SHP77 treated with DMSO at 0.1 percent for 48 hours (cell line): ENCODE results near the gene KLHL26.
"Not testable (repeated sequence)": the region's sequence is repeated elsewhere in the genome, so short reads cannot be mapped to it uniquely, and the experiment has no call there.

Source experiments
- DNase-seq: peaks from one replicate; lab custom pipeline; 2025; lab: John Stamatoyannopoulos, UW

Gene KLHL26

GRCh38 chr19:18600692-18601397, 36.0 kb upstream of the KLHL26 start:
- not testable (repeated sequence) for DNase-seq

- no peak for DNase-seq
Observed at GRCh38 chr19:18601875-18602274, 35.0 kb upstream of the KLHL26 start.

- no peak for DNase-seq
Observed at GRCh38 chr19:18603255-18603957, 33.4 kb upstream of the KLHL26 start.

DNA sequence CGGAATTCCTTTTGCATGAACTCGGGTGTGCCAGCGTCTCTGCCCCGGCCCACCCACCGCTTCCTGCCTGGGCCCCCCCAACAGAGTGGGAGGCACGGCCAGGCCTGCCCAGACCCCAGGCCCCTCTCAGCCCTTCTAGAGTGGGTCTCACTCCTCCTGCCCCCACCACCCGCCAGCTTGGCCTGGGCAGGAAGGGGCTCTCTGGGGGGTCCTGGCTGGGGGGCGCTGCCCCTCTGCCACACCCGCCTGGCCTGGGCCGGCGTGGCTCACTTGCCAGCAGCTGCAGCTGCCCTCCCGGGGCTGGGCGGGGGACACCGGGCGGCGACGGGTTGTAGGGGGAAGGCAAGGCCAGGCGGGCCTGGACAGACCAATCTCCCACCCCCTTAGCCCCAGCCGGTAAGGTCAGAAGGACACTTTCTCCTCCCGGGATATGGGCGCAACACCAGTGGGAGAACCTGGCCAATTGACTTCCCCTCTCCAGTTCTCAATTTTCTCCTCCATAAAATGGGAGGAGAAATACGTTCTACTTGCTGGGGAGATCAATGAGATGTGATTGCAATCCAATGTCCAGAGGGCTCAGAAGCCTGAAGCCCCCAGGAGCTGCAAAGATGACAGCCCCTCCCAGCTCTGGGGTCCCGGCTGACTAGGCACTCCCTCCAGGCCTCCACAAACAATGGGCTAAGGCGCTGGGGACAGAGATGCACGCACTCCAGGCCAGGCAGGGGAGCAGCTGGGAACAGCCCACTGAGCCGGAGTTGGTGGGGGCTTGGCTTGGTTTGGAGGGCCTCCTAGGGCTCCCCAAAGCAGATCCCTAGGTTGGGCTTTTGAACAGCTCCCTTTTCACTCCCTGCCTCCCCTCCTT, 32.6 kb upstream of the KLHL26 start:
- DNase-seq, result no peak

DNA sequence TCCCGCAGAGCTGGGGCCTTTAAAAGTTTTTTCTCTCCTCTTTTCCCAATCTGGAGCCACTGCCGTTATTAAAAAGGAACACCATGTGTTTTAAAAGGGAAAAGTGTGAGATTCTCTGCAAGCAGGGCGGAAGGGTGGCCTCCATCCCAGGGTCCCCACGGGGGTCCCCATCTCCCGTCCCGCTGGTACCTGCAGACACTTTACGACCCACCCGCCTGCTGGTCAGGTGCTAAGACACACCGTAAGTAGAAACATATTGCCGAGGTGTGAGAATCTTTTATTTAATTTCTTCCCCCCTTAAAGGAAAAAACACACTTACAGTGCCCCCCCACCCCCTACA, 32.0 kb upstream of the KLHL26 start:
- no peak for DNase-seq

GRCh38 chr19:18605196-18605545, 31.7 kb upstream of the KLHL26 start:
- DNase-seq, result no peak

DNA sequence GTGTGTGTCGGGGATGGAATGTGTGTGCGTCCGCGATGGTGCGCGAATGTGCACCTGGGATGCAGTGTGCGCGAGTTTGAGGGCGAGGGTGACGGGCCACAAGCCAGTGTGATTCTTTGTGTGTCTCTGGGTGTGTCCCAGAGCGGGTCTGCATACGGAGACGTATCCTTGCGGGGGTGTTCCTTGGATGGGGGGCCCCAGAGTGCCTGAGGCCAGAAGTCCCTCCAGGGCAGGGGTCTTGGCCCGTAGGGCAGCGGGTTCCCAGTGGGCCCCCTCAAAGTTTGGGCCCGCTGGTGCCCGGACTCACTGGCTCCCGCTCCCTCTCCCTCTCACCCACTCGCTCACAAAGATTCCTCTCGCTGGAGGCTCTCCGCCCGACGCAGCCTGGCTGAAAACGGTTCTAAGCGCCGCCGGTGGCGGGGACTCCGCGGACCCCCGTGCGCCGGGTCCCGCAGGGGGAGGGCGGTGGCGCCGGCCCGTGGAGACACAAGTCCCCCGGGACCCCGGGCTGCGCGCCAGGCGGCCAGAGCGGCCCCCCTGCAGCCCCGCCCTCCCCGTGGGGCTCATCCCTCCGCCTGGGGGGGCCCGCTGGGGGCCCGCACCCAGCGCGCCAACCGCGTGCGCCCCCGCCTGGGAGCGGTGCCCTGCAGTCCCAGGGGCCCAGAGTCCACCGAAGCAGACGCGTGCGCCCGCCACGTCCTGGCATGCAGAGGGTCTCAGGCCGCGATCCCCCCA, 31.1 kb upstream of the KLHL26 start:
- no peak for DNase-seq

DNA sequence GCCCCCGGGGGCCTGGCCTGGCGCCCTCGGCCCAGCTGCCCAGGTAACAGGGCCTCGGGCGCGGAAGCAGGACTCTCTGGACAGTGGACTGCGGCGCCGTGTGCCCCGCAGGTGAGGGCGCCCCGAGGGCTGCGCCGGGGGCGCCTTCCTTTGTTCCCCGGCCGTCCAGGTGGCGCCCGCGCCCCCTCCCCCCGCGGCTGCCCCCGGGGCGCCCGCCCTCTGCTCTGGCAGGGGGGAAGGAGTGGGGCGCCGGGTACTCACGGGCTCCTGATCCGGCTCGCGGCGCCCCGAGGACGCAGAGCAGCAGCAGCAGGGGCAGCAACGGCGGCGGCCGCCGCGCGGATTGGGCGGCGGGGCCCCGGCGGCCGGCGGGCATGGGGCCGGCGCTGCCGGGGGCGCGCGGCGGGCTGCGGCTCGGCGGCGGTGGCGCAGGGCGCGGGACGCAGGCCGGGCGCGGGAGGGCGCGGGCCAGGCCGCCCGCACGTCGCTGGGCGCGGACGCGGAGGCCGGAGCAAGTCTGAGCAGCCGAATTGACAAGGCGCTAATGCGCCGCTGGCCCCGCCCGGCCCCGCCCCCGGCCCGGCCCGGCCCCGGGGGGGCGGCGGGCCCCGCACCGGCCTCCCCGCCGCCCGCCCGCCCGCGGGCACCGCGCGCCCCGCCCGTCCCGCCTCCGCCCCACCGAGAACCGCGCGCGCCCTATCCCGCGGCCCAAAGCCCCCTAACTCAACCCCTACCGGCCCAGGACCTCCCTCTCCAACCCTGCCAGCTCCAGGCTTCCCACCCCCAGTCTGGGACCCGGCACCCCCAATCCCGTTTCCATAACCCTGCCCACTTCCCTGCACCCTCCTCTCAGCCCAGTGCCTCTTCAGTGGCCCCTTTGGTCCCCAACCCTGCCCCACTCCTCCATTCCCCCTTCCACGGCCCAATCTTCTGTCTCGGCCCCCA, 30.3 kb upstream of the KLHL26 start, which contains the start of gene CRLF1:
CRLF1 (minus strand) TSS at position 519 of the 945 bp plus-strand sequence; CDS start at position 376, 143 bp downstream.
- no peak for DNase-seq

- DNase-seq, result no peak
Observed at GRCh38 chr19:18607226-18608101, 29.4 kb upstream of the KLHL26 start.

GRCh38 chr19:18608102-18608804, 28.6 kb upstream of the KLHL26 start:
- no peak for DNase-seq

GRCh38 chr19:18608805-18609716, 27.8 kb upstream of the KLHL26 start:
- no peak for DNase-seq

DNA sequence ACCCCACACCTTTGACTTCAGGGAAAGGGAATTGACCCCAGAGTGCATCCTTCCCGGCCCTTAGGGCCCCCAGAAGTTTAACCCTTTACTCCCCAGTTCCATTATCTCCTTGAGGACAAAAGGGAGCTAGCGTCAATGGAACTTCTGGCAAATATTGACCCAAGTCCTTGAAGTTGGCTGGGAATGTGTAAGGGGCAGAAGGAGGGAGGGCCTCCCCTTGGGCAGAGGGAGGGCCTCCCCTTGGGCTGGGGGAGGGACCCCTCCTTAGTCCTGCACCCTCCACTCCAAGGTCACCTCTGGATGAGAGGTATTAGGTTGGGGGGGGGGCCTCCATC, 27.1 kb upstream of the KLHL26 start:
- no peak for DNase-seq

DNA sequence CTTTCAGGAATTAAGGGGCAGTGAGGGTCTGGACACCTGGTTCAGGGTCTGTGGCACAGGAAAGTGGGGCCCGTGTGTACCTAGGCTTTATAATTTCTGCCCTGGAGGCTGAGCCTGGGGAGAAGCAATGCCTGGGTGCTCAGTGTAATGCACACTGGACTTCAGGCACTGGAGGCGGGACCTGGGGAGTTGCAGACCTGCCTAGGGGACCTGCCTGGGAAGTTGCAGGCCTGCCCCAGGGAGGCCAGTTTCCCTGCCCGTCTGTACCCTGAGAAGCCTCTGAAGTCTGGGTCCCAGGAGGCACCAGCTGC, 26.6 kb upstream of the KLHL26 start:
- DNase-seq, result no peak

- DNase-seq, result no peak
Observed at GRCh38 chr19:18610556-18611326, 26.1 kb upstream of the KLHL26 start.

DNA sequence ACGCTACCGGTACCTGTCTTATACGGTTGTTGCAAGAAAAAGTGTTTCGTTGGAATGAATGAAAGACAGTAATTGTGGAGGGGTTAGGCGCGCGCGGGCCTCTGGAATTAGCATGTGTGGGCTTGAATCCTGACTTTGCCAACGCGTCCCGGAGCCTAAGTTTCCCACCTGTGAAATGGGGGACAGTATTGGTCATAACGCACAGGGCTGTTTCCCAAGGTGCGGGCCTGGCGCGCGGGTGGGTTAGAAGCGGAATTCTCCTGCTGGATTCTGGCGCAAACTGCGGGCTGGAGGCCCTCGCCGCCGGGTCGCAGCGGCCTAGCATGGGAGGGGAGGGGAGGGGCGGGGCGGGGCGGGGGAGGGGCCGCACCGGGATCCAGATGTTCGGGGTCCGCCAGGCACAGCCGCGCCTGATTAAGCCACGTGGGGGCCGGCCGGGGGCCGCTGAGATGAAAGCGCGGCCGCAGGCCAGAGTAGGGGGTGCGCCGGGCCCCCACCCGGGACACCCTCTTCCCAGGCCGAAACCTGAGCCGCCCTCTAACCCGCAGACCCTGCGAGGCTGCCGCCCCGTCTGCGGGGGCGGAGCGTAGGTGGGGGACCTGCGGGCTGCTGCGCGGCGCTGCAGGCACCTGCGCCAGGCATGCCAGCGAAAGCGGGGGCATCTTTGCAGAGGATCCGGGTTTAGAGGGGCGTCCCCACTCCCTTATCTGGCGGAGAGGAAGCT, 25.3 kb upstream of the KLHL26 start:
- no peak for DNase-seq

DNA sequence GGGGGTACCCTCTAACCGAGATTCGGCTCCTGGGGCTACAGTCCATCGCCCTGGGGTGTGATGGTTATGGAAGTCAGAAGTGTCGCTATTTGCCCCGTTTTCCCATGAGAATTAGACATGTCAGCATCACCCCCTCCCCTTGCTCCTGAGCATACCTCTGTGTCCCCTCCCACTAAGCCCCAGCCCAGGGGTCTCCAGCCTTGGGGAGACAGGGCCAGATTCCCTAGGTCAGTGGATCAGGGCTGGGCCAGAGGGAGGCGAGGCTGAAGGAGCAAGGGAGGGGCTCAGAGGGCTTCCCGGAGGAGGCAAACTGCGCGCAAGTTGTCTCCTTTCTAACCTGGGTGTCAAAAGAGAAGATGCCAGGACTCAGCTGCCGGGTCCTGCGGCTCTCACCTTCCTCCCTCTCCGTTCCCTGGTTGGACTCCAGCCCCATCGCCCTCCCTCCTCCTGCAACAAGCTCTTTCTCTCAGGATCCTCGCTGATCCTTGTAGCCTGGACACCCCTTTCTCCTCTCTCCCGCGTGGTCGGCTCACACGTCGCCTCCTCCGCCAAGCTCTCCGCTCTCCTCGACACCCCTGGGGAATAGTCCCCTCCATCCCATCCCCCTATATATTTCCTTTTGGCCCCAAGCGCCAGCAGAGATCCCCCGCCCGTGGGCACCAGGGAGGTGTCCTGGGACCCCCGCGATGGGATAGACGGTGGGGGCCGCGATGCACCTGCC, 24.6 kb upstream of the KLHL26 start:
- DNase-seq, result no peak
